Choroid plexus epithelial cell (primary cell): ENCODE measurements around the gene NEK6.

Experiments
- DNase-seq: peaks from one replicate; pipeline ENCODE4 v3.0.0-alpha.2; 2010; ENCODE audit warnings: low read depth
- H3K4me3 ChIP-seq: 2 replicates; pipeline ENCODE4 v1.5.1; 2011; ENCODE audit warnings: low read depth, mild to moderate bottlenecking, control low read depth, low read length, moderate library complexity
- TF ChIP-seq, protein P1 (sequence below): conservative IDR thresholded peaks from 2 replicates; pipeline ENCODE4 v1.5.1; 2011; ENCODE audit warnings: low read depth, mild to moderate bottlenecking, control low read depth, inconsistent platforms, low read length, moderate library complexity

The NEK6 gene

DNA sequence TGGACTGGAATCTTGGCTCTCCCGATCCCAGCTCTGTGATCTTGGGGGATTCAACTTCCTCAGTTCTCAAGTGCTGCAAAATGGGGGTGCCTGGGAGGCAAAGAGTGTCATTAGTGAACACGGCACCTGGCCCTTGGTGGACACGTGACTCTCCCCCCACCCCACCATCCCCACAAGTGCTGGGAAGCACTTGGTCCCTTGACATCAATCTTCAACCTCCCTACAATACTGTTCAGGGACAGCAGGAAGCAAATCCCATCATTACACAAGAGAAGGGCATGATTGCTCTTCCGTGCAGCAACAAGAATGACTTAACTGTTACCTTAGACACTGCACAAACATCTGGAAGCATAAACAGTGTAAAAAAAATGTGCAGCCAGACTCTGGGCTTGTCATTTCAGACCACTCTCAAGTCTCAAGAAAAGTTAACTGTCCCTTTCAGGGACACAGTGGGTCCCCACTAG, 96.1 kb downstream of the NEK6 start:
- no peak overlapping the region for H3K4me3 ChIP-seq
- TF ChIP-seq, protein P1, sequence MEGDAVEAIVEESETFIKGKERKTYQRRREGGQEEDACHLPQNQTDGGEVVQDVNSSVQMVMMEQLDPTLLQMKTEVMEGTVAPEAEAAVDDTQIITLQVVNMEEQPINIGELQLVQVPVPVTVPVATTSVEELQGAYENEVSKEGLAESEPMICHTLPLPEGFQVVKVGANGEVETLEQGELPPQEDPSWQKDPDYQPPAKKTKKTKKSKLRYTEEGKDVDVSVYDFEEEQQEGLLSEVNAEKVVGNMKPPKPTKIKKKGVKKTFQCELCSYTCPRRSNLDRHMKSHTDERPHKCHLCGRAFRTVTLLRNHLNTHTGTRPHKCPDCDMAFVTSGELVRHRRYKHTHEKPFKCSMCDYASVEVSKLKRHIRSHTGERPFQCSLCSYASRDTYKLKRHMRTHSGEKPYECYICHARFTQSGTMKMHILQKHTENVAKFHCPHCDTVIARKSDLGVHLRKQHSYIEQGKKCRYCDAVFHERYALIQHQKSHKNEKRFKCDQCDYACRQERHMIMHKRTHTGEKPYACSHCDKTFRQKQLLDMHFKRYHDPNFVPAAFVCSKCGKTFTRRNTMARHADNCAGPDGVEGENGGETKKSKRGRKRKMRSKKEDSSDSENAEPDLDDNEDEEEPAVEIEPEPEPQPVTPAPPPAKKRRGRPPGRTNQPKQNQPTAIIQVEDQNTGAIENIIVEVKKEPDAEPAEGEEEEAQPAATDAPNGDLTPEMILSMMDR, result no peak
- DNase-seq, result peak; percentile 73

DNA sequence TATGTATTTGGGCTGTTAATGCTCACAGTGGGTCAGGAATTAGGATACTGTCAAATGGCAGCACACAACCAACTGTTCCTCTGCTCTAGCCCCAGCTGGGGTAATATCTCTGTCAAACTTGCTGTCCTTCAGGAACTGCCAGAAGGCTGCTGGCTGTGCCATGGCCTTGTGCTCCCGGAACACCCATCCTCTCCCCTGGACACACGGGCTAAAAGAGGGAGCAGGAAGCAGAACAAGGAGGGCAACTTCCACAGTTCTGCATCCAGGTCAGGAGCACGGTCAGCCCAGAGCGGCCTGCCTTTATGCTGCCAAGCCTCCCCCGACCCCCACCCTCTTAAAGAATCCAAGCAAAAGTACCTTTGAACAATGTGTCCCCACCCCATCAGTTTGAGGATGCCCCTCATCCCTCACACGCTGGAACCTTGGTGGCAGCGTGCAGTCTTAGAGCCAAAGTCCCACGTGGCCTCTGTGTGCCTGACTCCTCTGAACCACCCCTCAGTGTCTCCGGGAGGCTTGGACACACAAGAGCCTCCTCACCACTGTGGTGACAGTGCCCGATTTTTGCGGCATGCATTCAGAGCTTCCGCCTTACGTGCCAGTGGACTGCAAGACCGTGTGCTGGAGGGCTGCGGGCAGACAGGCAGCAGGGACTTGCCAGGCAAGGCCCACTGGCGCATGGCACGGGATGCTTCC, 96.7 kb downstream of the NEK6 start:
- H3K4me3 ChIP-seq, result no peak overlapping the region
- TF ChIP-seq, protein P1, result no peak
- no peak for DNase-seq

DNA sequence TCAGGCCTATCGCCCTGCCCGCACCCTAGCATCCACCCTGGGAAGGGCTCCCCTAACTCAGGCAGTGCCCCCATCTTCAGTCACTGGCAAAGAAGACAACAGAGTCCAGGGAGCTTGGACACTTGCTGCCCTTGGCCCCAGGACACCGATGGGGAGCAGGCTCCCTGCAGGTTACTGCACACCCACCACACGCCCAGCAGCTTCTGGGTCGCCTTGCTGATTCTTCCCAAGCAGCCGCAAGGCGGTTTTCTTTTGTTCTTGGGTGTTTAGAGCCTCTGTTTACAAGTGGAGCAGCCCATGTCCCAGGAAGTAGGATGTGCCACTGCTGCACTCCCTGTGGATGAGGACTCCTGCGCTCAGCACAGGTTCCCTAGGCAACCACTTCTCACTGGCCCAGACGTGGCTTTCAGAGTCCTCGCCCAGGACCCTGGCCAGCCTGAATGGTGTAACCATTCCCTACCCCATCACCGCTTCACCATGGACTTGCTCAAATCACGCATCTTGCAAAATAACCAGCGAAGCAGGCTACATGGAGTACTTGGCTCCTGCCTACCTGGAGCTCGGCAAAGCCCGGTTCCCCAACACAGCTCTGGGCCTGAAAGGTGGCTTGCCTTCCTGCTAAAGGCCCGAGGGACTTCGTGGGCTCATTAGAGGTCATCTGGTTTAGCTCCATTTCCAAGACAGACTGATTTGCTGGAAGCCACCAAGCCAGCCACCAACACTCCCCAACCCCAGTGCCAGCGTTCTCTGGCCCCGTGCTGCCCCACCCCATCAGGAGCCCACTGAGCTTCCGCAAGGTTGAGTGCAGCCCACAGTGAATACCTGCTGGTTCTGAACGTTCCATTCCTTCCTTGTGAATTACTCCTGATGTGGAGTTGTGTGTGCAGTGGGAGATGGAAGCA, 97.5 kb downstream of the NEK6 start:
- no peak for DNase-seq
- TF ChIP-seq, protein P1, result no peak
- H3K4me3 ChIP-seq, result no peak overlapping the region

DNA sequence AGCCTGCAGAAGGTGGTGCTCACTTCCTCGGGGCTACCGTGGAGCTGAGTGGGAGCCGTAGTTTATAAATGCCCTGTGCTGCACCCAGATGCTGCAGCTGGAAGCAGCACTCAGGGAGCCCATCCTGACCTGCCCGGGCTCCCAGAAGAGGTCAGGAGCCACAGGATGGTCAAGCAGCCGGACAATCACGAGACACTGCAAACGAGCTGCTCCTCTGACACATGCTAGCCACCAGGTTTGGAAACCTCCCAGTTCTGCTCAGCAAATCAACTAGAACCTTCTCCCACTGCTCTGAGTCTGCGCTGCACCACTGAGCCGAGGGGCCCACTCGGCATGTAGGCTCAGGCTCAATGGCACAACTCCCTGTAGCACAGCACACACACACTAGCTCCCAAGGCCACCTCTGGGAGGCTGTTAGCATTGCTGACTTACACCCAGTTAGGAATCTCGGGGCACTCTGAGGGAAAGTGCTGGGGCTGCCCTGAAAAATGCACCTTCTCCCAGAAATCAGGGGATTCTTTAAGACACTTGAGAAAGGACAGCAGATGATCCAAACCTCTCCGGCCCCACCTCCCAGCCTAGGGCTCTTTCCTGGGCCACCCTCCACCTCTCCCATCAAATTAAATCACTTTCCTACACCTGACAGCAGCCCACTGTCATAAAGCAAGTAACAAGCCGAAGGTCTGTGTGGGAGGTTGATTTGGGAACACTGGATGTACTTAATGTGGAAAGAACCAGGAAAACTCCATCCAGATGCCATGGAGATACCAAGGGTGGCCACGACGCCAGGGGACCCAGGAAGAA, 98.4 kb downstream of the NEK6 start:
- no peak for DNase-seq
- no peak overlapping the region for H3K4me3 ChIP-seq
- TF ChIP-seq, protein P1, result no peak

DNA sequence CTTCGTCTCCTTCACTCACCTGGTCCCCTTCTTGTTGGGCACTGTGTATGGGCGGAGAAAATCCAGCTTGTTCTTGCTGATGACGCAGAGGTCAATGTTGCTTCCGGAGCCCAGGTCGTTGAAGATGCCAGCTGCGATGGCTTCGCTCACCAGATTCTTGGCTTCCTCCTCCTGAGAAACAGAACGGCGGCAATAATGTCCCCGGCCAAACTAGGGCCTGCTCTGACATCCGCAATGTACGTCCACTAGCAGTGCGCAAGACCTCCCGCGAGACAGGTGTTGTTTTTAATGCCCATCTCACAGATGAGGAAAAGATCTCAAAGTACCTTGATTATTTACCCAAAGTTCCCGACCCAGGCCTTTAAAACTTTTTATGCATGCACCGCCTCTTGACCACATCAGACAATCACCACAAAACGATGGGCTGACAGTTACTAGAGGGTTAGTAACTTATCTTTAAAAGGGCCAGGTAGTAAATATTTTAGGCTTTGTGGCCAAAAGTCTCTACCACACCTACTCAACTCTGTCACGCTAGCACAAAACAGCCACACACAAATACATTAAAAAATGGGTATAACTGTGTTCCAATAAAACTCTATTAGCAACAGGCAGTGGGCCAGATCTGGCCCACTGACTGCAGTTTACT, 99.1 kb downstream of the NEK6 start:
- DNase-seq, result no peak
- TF ChIP-seq, protein P1, result no peak
- no peak overlapping the region for H3K4me3 ChIP-seq

DNA sequence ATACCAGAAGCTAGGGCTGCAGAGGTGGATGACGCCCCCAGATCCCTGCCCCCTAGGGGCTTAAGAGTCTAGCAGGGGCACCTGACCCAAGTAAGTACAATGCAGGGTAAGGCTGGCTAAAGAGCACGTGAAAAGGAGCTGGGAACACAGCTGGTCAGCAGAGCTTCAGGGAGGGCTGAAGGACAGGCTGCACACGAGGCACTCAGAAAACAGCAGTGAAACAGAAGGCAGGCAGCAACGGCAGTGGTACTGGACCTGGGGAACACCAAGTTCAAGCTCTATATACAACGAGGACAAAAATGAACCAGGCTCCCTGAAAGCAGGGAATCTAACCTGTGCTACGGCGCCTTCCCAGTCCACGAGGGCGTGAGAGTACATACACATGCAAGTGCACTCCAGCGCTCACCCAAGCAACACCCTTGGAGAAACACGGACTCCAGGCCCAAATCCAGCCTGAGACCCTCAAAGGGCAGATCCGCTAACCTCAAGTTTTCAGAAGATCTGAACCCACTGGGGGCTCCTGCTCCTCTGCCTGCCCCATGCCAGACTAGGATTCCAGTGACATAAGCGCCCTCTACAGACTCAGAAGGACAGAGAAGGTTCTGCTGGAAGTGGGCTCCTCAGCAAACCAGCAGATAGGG, 100.1 kb downstream of the NEK6 start:
- DNase-seq, result peak; percentile 33
- TF ChIP-seq, protein P1, result peak; percentile 22
- no peak overlapping the region for H3K4me3 ChIP-seq
